HG02870 (cell line): ENCODE measurements around the gene SRGN.

ENCODE experiments used
- ATAC-seq: cut with Tn5 transposase; IDR thresholded peaks from one replicate; pipeline ENCODE4 v1.9.1; 2021; ENCODE audit warnings: mild to moderate bottlenecking, moderate library complexity; ENCODE audit not compliant: unreplicated experiment

SRGN gene

DNA sequence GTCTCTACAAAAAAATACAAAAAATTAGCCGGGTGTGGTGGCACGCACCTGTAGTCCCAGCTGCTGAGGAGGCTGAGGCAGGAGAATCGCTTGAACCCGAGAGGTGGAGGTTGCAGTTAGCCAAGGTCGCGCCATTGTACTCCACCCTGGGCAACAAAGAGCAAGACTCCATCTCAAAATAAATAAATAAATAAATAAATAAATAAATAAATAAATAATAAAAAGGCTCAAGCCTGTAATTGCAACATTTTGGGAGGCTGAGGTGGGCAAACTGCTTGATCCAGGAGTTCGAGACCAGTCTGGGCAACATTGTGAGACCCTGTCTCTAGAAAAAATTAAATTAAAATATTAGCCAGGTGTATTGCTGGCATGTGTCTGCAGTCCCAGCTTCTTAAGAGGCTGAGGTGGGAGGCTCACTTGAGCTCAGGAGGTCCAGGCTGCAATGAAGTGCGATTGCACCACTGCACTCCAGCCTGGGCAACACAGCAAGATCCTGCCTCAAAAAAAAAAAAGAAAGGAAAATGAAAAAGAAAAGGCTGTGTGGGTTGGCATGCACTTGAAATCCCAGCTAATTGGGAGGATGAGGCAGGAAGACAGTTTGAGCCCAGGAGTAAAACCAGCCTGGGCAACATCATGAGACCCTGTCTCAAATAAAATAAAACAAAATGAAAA lies 27.6 kb upstream of the SRGN start:
- no peak for ATAC-seq

DNA sequence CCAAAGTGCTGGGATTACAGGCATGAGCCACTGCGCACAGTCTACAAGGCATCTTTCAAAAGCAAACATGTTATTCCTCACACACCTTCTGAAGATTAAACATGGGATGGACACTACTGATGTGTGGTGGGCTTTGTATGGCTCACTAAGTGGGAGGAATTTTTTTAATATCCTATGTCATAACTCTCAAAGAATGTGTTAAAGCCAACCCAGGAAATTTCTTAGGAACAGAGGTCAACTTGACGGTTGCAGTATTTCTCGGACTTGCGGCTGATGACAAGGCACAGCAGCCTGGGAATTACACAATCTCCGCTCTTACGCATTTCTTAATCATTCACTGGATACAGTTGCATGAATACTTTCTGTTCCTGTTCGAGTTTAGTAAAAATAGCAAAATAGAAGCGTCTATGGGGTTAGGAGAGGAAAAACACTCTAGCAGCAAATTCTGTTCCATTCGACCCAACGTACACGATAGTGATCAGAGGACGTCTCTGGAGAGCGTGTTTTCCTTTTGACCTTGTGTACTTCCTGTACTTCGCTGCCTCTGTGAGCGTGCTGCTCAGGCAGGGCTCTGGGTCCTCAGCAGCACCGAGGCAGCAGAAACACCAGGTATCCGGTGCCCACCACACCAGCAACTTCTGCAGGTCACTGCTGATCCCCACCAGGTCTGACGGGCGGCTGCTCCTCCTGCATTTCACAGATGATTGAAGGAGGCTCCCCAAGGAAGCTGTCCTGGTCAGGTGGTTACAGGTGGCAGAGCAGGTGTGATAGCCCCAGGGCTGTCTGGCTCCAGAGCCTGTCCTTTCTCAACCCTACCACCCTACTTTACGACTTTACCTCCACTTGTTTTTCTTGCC lies 26.4 kb upstream of the SRGN start:
- no peak for ATAC-seq

DNA sequence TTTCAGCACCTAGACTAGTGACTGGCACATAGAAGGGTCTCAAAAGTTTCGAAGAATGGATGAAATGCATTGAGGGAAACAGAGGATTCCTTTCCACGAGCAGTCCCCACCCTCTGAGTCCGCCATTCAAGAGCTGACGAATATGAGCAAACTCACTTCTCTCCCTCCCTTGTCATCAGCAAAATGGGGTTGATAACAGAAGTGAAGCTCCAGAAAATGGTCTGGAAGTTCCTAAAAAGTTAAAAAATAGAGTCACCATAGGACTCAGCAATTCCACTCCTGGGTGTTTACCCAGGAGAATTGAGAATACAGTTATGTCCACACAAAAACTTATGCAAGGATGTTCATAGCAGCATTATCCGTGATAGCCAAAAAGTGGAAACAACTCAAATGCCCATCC lies 25.0 kb upstream of the SRGN start:
- no peak for ATAC-seq

DNA sequence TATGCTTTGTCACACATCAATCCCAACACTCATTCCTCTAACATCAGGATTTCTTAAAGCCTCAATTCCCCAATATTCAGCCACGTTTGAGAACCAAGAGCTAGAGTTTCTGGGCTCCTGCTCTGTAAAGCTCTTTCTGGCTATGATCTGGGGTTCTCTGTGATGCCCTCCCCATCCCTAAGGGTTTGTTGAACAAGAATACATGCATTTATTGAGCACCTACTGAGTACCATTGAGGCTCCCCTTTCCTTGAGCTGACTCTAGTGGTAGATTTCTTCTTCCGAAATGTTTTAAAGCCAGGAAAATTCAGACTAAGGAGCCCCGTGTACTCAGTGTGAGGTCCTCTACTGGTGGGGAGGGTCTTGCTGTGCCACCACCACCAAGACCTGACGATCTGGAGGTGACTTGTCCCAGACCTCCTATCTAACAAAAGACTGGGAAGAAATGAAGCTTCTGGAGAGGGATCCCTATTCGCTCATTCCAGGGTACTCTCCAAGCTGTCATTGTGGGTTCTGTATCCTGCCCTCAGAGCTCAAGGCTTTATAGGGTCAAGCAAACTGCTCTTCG lies 23.1 kb upstream of the SRGN start:
- ATAC-seq = no peak

DNA sequence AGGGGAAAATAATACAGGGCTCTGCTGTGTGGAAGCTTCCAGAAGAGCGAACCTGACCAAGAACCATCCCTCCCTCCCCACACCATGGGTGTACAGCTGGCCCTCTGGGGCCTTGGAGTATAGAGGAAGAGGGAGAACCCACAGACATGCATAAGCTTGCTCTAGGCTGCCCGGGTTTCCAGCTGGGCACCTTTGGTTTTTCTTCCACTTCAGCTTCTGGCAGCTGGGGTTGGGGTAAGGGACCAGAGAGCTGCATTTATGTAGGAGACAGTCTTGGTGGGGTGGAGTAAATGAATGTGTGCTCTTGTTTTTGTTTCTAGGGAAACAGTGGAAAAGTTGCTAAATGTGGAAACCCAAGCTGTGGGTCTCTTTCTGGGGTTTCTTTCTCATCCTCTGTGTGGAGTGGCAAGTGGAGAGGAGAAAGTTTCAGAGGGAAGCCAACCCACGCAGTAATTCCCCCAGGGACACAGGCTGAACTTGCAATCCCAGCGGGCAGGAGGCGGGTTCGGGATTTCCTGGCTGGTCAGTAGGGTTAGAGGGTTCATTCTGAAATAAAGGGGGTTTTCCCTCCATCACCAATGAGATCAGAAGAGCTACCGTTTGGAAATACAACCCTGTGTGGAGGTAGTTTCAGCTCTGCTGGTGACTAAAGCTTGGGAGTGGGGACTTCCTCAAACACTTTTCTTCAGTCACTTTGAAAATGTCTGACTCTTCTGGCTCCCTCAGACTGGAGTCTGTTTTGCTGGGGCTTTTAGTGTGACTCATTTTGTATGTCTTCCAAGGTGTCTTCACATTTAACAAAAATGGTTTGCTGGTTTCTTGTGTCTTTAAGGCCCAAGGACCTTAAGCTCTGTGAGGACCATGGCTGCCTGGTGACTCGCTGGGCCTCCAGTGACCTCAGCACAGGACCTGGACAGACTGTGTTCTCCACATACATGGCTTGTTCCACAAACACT lies 22.2 kb upstream of the SRGN start:
- peak; percentile 63 for ATAC-seq

DNA sequence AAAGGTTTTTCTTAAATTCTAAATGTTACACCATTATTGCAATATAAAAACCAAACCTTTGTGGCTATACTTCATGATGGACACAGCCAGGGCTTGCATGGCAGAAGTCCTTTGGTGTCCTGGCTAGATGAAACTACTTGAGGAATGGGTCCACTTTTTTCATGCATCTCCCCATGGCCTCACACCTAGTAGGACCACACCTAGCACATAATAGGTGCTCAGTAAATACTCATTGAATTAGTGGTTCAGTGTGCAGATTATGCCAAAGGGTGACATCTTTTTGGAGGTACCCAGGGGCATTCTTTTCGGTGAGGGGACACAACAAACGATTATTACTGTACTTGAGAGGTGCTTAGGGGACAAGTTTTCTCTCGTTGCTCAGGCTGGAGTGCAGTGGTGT lies 20.7 kb upstream of the SRGN start:
- ATAC-seq = no peak

DNA sequence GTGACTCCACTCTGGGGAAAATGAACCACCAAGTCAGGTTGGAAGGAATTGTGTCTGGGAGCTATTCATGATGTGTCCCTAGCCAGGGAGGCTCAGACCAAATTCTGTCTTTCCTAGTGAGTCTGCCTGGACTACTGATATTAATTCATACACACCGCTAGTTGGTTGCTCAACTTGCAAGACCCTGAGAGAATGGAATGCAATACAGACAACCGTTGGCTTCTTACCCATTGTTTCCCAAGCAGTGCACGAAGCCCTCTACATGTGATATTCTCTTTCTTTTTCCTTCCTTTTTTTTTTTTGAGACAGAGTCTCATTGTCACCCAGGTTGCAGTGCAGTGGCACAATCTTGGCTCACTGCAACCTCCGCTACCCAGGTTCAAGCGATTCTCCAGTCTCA lies 19.4 kb upstream of the SRGN start:
- no peak for ATAC-seq

DNA sequence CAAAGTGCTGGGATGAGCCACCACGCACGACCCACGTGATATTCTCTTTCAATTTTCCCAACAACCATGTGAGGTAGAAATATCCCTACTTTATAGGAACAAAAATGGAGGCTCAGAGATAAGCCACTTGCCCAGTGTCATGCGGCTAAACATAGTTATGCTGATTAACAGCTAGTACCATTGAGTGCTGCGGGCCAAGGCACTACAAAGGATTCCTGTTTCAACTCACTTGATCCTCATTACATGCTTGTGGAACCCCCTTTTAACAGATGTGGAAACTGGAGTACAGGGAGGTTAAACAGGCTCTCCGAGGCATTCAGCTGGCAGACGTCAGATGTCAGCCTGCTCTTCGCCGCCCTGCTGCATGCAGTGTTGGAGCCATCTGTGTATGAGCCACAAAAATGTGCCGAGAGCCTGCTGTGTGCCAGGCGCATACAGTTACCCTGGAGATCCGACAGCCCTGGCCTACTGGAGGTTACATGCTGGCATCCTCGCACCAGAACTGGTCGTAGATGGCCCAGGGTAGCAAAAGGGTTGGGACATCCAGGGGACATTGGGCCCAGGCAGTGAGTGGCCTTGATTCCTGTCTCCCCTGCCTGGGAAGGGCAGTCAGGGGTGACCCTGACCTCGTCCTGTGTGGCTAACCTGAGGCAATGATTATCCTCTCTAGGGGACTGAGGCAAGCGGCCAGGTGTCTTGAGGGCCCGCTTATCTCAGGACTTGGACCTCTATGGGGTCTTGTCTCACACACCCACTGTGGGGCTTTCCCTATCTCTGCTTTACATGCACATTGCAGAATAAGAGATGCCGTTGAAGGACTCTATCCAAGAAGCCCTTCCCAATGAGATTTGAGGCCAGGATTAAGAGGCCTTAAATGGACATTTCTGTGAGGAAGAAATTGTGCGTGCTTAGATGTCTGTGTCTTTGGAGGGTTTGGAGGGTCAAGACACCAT lies 18.5 kb upstream of the SRGN start:
- no peak for ATAC-seq

DNA sequence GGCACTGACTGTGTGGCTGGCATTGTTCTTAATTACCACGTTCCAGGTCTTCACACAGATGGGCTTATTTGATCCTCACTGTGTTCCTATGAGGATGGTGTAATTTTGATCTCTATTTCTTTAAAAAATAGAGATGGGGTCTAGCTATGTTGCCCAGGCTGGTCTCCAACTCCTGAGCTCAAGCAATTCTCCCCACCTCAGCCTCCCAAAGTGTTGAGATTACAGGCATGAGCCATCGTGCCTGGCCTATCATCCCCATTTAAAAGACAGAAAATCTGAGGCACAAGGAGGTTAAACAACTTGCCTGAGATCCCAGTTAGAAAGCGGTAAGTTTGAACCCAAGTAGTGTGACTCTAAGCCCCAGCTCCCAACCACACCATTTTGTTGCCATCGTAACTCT lies 17.0 kb upstream of the SRGN start:
- ATAC-seq = no peak

DNA sequence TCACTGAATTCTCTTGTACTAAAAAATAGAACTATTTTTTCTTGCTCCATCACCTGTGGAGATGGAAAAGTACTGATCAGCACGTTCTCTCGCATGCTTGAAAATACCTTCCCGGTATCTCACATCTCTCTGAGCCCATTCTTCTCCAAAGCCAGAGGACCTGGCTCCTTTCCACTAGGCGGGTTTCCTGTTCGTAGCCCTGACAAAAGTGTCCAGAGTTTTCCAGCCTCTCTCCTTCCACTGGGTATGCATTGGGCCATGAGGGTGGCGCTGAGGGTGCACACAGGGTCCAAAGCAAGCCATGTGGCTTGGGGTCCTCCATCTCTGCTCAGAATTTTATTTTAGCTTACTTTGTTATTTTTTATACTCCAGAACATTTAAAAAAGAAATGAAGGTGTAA lies 16.3 kb upstream of the SRGN start:
- ATAC-seq = no peak

DNA sequence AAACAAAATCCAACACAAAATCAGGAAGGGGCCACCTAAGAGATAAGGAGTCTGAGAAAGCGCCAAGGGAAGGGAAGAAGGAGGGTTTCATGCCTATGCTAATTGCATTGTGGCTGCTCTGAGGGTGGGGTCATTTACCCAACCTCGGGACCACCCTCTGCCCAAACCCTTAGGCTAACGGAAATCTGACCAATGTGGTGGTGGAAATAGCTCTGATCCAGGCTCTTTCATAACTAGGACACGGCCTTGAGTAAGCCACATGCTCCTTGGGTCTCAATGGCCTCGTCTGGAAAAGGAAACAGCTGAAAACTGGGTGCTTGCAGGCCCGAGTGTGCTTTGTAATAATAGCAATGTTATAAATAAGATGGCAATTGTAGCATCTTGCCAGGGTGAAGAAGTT lies 14.9 kb upstream of the SRGN start:
- ATAC-seq = no peak

DNA sequence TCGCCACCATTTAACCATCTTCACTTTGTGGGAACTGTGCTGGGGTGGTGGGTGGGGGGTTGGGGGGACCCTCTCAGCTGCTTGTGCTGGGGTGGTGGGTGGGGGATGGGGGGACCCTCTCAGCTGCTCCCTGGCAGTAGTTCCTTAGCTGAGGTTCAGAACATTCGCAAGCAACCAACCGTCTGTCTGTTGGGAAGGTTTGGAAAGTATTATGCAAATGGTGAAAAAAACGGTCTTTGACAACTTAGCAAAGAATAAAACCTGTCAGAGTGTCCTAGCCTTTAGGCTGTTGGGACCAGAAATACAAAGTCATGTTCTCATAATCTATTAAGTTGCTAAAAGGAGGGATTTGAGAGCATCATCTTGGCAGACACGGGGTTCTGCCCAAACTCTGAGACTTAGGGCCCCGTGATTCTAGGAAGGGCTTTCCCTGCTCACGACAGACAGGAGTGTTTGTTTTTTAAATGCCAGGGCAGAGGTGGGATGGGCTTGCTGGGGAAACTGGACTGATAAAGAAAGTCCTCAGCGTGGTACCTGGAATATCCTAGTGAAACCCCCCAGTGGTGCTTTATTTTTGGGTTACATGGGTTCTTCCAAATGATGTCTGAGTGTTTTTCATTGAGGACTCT lies 14.1 kb upstream of the SRGN start:
- ATAC-seq = no peak

DNA sequence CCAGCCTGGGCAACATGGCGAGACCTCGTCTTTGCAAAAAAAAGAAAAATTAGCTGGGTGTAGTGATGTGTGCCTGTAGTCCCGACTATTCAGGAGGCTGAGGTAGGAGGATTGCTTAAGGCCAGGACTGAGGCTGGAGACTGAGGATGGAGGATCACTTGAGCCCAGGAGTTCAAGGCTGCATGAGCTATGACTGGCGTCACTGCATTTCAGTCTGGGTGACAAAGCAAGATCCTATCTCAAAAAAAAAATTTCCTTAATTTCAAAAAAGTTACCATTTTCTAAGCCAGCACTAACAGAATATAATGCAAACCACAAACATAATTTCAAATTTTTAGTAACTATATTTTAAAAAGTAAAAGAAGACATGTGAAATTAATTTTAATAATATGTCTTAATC lies 13.4 kb upstream of the SRGN start:
- no peak for ATAC-seq

DNA sequence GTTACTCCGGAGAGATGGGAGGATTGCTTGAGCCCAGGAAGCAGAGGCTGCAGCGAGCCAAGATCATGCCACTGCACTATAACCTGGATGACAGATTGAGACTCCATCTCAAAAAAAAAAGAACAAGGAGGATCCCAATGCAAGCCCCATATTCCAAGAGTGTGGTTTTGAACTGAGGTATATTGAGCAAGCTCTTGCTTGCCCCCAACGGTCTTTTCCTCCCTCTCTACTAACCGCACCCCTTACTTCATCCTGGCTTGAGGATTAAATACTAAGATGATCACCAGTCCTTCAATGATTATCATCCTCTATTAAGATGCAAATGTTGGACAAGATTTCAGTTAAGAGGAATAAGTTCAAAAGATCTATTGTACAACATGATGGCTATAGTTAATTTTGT lies 12.5 kb upstream of the SRGN start:
- ATAC-seq = no peak

DNA sequence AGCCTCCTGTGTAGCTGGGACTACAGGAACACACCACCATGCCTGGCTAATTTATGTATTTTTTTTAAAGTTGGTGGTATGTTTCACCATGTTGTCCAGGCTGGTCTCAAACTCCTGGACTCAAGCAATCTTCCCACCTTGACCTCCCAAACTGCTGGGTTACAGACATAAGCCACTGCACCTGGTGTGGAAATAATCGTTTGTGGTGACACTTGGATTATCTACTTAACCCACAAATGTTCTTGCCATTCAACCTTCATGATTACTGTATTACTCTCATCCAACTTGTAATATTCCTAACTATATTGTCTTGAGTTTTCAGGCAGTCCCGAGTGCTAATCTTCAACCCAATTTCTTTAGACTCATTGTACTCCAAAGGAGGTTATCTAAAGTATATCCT lies 9.6 kb upstream of the SRGN start:
- ATAC-seq = no peak

DNA sequence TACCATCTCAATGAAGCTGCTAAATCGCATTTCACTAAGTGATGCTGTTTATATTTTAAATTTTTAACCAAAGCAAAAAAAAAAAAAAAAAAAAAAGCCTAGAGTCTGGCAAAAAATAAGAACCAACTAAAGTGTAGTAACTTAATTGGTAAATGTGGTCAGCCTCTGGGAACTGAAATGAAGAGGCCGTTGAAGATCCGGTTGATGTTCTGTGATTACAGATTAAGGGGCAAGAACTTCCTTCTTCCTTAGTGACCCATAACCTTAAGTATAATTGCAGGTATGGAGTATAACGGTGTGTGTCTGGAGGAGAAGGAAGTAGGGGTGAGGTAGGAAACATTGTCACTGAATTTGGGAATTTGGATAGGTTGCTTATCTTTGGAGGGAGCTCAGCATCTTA lies 7.7 kb upstream of the SRGN start:
- no peak for ATAC-seq

DNA sequence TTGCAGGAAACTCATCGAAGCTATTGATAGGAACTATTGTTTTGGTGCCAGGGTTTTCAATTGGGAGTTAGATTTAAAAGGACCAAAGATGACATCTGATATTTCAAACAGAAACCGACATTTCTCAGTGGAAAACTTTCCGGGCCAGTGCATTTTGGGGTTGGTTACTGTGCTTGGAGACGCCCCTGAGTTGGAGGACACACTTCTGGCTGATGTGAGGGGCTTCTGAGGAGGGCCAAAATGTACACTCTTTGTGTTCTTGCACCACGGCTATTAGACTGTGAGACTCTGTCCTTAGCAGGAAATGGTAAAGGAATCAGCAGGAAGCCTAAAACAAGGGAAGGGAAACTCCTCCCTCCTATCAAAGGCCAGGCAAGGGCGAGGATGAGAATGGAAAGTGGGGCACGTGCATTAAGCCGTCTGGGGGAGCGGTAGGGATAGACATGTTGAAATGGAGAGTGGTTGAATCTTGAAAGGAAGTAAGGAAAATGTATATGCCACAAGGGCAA lies 1.8 kb upstream of the SRGN start:
- no peak for ATAC-seq

DNA sequence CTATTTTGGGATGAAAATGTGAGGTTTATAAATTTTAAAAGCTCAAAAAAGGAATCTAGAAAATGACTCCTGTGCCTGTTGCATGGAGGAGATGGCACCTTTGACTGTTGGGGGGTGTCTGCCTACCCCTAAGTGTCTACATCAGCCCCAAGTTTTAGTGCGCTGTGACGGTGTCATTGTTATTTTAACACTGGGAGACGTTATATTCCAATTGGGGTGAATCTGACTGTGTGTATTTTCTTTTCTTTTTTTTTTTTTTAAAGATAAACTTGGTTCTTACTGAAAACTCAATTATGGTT lies 517 bp downstream of the SRGN start:
- no peak for ATAC-seq

DNA sequence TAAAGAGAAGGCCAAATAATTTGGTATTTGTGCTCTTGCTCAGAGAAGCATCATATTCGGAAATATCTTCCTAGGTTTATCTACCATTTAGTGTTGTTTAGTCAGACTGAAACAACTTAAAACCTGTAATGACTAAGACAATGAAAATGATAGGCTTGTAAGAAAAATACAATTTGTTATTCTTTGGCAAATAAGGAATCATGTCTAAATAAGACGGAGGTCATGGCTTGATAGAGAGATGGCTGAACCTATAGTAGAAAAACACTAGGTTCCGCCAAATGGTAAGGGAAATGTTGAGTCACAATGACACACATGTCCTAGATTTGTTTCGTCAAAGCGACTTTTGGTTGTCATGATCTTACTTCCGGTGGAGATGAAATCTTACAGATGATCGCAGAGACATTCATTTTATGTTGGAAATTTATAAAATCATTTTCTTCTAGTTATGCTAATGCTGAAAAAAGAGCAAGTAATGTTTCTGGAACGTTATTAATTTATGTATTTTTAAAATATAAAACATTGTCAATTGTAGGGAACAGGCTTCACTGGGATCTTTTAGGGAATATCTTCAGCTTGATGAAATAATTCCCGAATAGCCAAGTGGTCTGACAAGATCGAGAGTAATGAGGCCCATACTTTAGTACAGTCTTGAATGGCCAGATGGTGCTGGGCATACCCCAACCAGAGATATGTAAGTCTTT lies 1.0 kb downstream of the SRGN start:
- ATAC-seq = no peak
